Gastroesophageal sphincter (tissue), 2 donors: ENCODE measurements around the gene PRSS21.

Experiments used
- EP300 ChIP-seq: sonication (generic); formaldehyde crosslinking; IDR thresholded peaks from one replicate; pipeline ENCODE4 v1.6.1; 2017; ENCODE audit warnings: antibody characterized with exemption, mild to moderate bottlenecking
- POLR2AphosphoS5 ChIP-seq: sonication (generic); formaldehyde crosslinking; IDR thresholded peaks from one replicate; pipeline ENCODE4 v1.6.1; 2017; ENCODE audit warnings: antibody characterized with exemption

- no peak for TF ChIP-seq POLR2AphosphoS5
- no peak for TF ChIP-seq EP300
Measured at GRCh38 chr16:2858245-2859025, 41.4 kb downstream of the PRSS21 start.
